BJ (cell line): ENCODE measurements around the gene CASP9. TPM values are rescaled to one million over a fixed set of nuclear protein-coding genes. Genes with fewer than 3 reads are reported as not detected.

Experiments used
- CTCF ChIA-PET: fragments of 350-600 bp; formaldehyde crosslinking; extraction: SDS; loops from one replicate; lab custom pipeline; 2021; ENCODE audit warnings: antibody characterized with exemption, inconsistent platforms; lab: Yijun Ruan, JAX
- POLR2A ChIA-PET: fragments of 300-600 bp; sonication (Branson Sonifier 250); formaldehyde crosslinking; extraction: SDS; loops from one replicate; lab custom pipeline; 2021; ENCODE audit warnings: antibody characterized with exemption; lab: Charles Lee
- DNase-seq: peaks from one replicate; pipeline ENCODE4 v3.0.0-alpha.2; 2011; ENCODE audit warnings: low read depth
- H3K27me3 ChIP-seq: 2 replicates; pipeline ENCODE4 v1.6.0; 2011; ENCODE audit warnings: low read length; ENCODE audit not compliant: control insufficient read depth, insufficient read depth
- H3K36me3 ChIP-seq: 2 replicates; pipeline ENCODE4 v1.5.1; 2011; ENCODE audit warnings: low read length; ENCODE audit not compliant: control insufficient read depth, insufficient read depth
- H3K4me3 ChIP-seq: 2 replicates; pipeline ENCODE4 v1.5.1; 2011; ENCODE audit warnings: low read depth, mild to moderate bottlenecking, control low read depth, low read length
- polyA plus RNA-seq: library from polyadenylated mRNA; depleted of rRNA; stranded (reverse); fragments of >200 nt; gene quantifications from 2 replicates; pipeline ENCODE4 v1.2.3, GENCODE V29; 2011
- TF ChIP-seq, protein P1 (sequence below): IDR thresholded peaks from 2 replicates; pipeline ENCODE4 v1.5.1; 2011; ENCODE audit warnings: low read depth, mild to moderate bottlenecking, control low read depth, inconsistent platforms, low read length, moderate library complexity; ENCODE audit not compliant: insufficient read depth

CASP9 gene
- polyA plus RNA-seq, 1 experiment, result 20.8 TPM

DNA sequence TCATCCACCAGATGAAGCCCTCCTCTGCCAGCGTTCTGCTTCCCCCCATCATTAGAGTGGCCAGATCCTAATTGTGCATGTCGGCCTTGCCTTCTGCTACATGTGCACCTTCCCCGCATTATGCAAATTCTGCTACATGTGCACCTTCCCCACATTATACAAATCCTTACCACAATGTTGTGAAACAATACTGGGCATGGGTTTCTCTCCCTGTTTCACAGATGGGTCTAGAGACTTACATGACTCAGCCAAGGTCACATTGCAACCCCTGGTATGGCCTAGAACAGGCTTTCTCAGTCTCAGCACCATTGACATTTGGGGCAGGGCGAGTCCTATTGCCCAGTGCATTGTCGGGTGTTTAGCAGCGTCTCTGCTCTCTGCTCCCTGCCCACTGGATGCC lies 68.5 kb downstream of the CASP9 start:
- TF ChIP-seq, protein P1, sequence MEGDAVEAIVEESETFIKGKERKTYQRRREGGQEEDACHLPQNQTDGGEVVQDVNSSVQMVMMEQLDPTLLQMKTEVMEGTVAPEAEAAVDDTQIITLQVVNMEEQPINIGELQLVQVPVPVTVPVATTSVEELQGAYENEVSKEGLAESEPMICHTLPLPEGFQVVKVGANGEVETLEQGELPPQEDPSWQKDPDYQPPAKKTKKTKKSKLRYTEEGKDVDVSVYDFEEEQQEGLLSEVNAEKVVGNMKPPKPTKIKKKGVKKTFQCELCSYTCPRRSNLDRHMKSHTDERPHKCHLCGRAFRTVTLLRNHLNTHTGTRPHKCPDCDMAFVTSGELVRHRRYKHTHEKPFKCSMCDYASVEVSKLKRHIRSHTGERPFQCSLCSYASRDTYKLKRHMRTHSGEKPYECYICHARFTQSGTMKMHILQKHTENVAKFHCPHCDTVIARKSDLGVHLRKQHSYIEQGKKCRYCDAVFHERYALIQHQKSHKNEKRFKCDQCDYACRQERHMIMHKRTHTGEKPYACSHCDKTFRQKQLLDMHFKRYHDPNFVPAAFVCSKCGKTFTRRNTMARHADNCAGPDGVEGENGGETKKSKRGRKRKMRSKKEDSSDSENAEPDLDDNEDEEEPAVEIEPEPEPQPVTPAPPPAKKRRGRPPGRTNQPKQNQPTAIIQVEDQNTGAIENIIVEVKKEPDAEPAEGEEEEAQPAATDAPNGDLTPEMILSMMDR, result no peak
- Histone ChIP-seq H3K36me3 (no peaks in the 10 kb centered on the region), H3K27me3 (no peaks in the 10 kb centered on the region; the same call in 1 of the 2 replicates), H3K4me3 (no peak overlapping the region)
- DNase-seq, result no peak
- ChIA-PET POLR2A (no interaction called here), CTCF (no interaction called here)

DNA sequence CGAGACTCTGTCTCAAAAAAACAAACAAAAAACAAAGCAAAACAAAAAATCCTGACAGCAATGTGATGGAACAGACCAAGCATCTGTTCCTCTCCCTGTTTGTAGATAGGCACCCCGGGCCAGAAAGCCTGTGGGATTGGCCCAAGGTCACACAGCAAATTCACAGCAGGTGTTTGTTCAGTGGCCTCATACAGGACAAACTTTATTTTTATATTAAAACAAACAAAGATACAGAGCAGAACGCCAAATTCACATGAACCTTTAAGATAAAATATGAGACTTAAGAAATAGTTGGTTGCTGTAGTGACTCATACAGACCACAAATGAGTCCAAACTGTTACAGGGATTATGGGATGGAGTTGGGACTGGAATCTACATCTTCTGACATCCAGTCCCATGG lies 69.8 kb downstream of the CASP9 start:
- no peak overlapping the region for H3K4me3 ChIP-seq
- POLR2A ChIA-PET, result no interaction called here
- H3K36me3 ChIP-seq, result no peaks in the 10 kb centered on the region
- H3K27me3 ChIP-seq, result no peaks in the 10 kb centered on the region; the same call in 1 of the 2 replicates
- CTCF ChIA-PET, result interaction anchor here (0.8 kb wide), 1 partner anchor 19 kb away, joined by 4 read pairs; no protein-coding TSS in a partner anchor
- no peak for DNase-seq
- TF ChIP-seq, protein P1, result no peak

DNA sequence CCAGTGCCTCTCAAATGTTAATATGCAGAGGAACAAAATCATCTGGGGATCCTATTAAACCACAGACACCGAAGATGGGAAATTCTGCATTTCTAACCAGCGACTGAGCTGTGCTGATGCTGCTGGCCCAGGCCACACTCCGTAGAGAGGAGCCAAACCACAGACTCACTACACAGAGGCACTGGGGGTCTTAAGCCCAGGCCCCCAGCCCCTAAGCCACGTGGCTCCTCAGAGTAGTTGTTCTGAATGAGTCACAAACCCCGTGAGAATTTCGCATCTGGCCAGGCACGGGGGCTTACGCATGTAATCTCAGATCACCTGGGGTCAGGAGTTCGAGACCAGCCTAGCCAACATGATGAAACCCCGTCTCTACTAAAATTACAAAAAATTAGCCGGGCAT lies 70.3 kb downstream of the CASP9 start:
- Histone ChIP-seq H3K4me3 (no peak overlapping the region), H3K36me3 (no peaks in the 10 kb centered on the region), H3K27me3 (no peaks in the 10 kb centered on the region; the same call in 1 of the 2 replicates)
- ChIA-PET CTCF (interaction anchor here (0.8 kb wide), 1 partner anchor 19 kb away, joined by 4 read pairs; no protein-coding TSS in a partner anchor), POLR2A (no interaction called here)
- TF ChIP-seq, protein P1, result no peak
- no peak for DNase-seq

DNA sequence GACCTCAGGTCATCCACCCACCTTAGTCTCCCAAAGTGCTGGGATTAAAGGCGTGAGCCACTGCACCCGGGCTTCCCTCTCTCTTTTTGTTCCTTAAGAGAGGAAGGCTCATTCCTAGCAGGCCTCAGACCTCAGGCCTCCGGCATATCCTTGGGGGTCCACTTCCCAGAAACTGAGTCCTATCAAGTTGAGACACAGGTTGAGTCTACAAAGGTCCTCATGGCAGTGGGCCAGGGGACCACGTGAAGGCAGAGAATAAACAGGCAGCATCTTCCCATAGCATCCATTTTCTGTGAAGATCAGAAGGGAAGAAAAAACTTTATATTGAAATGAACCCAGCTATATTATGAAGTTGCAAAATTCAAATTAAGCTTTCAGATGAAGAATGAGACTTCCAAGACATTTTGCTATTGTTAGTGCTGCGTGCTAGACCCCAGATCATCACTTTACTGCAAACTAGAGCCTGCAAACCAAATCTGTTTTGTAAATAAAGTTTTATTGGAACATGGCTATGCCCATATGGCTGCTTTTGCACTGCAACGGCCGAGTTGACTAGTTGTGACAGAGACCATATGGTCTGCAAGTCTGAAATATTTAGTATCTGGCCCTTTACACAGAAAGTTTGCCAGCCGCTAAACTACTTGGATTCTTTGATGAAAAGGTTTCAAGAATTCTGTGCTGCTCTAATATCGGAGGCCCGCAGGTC lies 71.0 kb downstream of the CASP9 start:
- no peaks in the 10 kb centered on the region for H3K36me3 ChIP-seq
- H3K27me3 ChIP-seq, result no peaks in the 10 kb centered on the region; the same call in 1 of the 2 replicates
- TF ChIP-seq, protein P1, result no peak
- no peak overlapping the region for H3K4me3 ChIP-seq
- POLR2A ChIA-PET, result no interaction called here
- no peak for DNase-seq
- CTCF ChIA-PET, result interaction anchor here (1.0 kb wide), 1 partner anchor 20 kb away, joined by 3 read pairs; no protein-coding TSS in a partner anchor

DNA sequence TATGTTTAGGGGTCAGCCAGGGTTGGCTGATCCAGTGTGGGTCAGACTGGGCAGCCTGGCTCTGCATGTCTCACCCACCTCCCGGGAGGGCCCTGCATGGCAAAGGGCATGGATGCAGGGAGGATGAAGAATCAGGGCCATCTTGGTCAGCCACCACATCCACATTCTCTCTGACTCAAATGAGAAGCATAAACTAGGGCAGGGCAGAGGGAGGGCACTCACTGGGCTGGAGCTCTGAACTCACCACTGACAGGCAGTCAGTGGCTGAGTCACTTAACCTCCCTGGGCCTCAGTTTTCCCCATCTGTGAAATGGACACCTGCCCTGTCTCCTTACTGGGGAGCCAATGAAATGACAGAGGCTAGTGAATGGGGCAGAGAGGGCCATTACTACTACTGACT lies 71.8 kb downstream of the CASP9 start:
- ChIA-PET CTCF (interaction anchor here (1.0 kb wide), 1 partner anchor 19 kb away, joined by 3 read pairs; no protein-coding TSS in a partner anchor), POLR2A (no interaction called here)
- peaks cover 1% of the 10 kb centered on the region; the same call in 1 of the 2 replicates for H3K27me3 ChIP-seq
- TF ChIP-seq, protein P1, result no peak
- H3K4me3 ChIP-seq, result no peak overlapping the region
- DNase-seq, result no peak
- H3K36me3 ChIP-seq, result no peaks in the 10 kb centered on the region
